NK-92 (cell line): ENCODE data around the gene IL10RA.

Experiments used
- DNase-seq: peaks from one replicate; lab custom pipeline; 2025; ENCODE audit not compliant: unreplicated experiment; lab: John Stamatoyannopoulos, UW

The IL10RA gene

GRCh38 chr11:118042796-118043195, 56.6 kb downstream of the IL10RA start:
- no peak for DNase-seq

- DNase-seq = no peak
Measured at GRCh38 chr11:118045191-118045590, 59.0 kb downstream of the IL10RA start.

GRCh38 chr11:118046051-118046963, 60.1 kb downstream of the IL10RA start:
- no peak for DNase-seq

GRCh38 chr11:118046964-118047700, 60.9 kb downstream of the IL10RA start:
- no peak for DNase-seq

DNA sequence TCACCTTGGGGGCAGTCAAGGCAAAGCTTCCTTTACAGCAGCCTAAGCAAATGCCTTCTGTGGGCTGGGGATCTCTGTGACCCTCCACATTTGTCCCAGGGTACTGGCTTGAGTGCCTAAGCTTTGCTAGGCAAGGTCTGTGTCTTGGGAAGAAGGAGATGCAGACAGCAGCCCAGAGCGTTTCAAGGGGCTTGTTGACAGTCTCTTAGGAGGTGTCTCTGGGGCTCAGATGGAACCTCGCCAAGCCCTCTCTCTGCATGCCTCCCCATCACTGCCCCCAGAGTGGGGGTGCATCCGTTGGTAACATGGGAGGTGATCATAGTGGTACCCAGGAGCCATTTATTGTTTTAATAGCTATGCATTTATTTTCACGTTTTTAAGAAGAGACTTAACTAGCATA, 61.6 kb downstream of the IL10RA start:
- no peak for DNase-seq

DNA sequence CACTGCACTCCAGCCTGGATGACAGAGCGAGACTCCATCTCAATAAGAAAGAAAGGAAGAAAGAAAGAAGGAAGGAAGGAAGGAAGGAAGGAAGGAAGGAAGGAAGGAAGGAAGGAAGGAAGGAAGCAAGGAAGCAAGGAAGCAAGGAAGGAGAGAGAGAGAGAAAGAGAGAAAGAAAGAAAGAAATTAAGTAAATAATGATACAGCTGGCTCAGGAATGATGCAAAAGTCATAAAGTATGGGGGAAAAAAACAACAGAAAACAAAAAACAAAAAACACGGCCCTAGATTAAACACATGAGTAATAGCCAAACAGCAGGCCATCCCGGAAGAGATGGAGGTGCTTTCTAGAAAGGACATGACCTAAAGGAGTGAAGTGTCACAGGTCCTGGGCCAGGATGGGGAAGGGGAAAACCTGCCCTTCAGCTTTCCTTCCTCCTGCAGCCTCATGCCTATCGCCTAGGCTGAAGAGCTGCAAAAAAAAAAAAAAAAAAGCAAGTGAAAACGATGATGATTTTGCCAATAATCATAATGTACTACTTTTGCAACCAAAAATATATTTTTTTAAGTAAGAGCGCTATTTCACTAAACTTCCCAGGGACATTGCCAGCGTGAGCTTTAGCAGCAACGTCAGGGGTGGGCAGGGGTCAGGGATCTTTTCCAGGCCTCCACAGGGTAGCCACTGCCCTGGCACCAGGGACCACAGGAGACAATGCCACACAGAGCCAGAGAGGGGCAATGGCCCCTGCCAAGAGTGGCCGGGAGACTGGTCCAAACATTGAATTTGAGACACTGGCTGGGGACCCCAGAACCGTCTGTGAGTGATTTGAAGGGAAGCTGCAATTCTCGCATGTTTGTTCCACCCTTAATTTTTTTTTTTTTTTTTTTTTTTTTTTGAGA, 62.5 kb downstream of the IL10RA start:
- DNase-seq = no peak

DNA sequence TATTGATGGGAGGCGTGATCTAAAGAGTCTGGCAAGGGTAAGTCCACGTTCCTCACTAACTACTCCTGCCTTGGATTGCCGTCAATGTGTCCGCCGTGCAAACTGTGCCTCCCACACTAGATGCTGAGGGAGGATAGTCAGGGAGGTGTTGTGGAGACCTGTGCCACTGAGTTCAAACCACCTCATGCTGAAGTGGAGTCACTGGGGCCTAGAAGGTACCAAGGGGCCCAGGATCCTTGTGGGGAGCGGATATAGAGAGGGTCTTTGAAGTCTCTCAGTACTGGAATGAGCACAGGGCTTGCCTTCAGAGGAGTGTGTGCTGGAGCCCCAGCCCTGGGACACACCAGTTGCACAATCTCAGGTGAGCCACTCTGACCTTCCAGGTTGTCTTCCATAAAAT, 63.6 kb downstream of the IL10RA start:
- no peak for DNase-seq

GRCh38 chr11:118050208-118050891, 64.2 kb downstream of the IL10RA start:
- no peak for DNase-seq
